Measurements from ENCODE around the gene PKNOX1.

Gene PKNOX1

DNA sequence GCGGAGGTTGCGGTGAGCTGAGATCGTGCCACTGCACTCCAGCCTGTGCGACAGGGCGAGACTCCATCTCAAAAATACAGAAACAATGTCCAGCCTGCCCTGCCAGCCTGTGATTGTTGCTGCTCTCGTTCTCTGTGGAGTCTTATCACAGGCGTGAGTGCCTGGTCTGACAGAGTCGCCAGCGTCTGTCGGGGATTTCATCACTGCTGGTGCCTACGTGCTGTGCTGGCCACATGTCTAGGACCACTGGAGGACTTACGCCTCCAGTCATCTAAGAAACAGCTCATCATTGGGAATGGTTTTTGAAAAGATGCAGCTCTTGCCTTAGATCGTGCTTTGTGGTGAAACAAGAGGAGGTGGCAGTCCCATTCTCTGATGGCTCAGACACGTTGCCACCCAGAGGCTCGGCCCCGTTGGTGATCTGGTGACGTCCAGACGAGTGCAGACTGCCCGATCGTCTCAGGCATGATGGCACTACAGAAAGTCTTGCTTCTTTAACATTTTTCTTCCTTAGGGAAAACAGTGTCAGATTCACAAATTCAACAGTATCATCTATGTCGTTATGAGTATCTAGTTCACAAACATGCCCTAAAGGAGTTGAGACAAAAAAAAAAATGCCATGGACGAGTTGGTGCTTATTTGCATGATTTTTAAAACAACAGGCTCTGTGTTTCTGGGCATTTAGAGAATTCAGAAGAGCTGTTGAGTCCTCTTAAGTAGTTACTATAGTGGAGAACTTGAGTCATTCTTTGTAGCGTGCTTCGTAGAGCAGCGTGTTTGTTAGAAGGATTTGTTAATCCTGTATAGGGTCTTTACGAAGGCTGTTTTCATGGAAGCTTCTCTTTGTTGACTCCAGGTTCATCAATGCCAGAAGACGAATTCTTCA is 53.7 kb downstream of the PKNOX1 start:
- TF ChIP-seq, protein P1, sequence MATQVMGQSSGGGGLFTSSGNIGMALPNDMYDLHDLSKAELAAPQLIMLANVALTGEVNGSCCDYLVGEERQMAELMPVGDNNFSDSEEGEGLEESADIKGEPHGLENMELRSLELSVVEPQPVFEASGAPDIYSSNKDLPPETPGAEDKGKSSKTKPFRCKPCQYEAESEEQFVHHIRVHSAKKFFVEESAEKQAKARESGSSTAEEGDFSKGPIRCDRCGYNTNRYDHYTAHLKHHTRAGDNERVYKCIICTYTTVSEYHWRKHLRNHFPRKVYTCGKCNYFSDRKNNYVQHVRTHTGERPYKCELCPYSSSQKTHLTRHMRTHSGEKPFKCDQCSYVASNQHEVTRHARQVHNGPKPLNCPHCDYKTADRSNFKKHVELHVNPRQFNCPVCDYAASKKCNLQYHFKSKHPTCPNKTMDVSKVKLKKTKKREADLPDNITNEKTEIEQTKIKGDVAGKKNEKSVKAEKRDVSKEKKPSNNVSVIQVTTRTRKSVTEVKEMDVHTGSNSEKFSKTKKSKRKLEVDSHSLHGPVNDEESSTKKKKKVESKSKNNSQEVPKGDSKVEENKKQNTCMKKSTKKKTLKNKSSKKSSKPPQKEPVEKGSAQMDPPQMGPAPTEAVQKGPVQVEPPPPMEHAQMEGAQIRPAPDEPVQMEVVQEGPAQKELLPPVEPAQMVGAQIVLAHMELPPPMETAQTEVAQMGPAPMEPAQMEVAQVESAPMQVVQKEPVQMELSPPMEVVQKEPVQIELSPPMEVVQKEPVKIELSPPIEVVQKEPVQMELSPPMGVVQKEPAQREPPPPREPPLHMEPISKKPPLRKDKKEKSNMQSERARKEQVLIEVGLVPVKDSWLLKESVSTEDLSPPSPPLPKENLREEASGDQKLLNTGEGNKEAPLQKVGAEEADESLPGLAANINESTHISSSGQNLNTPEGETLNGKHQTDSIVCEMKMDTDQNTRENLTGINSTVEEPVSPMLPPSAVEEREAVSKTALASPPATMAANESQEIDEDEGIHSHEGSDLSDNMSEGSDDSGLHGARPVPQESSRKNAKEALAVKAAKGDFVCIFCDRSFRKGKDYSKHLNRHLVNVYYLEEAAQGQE (IDR thresholded peaks at IDR 0.05; ENCODE audit: insufficient read depth in 1 of 2, low read depth in 2 of 2, low read length in 2 of 2), result no peak
- no peak for TF ChIP-seq SIN3A (IDR thresholded peaks at IDR 0.05; ENCODE audit: borderline replicate concordance, insufficient read depth, low read length)
- TF ChIP-seq FOXP2 (optimal IDR thresholded peaks at IDR 0.05; ENCODE audit: borderline replicate concordance, extremely low read depth, extremely low read length, insufficient read depth), result no peak
- no peak for TF ChIP-seq TAF1 (IDR thresholded peaks at IDR 0.05; ENCODE audit: borderline replicate concordance, insufficient read depth, low read length)
- no peak for TF ChIP-seq POLR2AphosphoS5 (IDR thresholded peaks at IDR 0.05; ENCODE audit: low read depth, low read length)

DNA sequence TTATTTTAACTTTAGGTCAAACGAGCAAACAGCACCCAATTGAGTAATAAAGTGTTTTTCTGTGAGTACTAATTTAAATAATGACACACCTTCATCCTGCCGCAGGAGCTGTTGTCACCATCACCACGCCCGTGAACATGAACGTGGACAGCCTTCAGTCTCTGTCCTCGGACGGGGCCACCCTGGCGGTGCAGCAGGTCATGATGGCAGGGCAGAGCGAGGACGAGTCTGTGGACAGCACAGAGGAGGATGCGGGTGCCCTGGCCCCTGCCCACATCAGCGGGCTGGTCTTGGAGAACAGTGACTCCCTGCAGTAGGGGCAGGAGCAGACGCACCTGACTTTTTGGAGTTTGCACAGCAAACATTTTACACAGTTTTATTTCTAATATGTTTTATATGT is 55.4 kb downstream of the PKNOX1 start:
- TF ChIP-seq SIN3A (IDR thresholded peaks at IDR 0.05; ENCODE audit: borderline replicate concordance, insufficient read depth, low read length) (no peak), FOXP2 (optimal IDR thresholded peaks at IDR 0.05; ENCODE audit: borderline replicate concordance, extremely low read depth, extremely low read length, insufficient read depth) (no peak), POLR2AphosphoS5 (IDR thresholded peaks at IDR 0.05; ENCODE audit: low read depth, low read length) (no peak), TAF1 (IDR thresholded peaks at IDR 0.05; ENCODE audit: borderline replicate concordance, insufficient read depth, low read length) (no peak)
- TF ChIP-seq, protein P1 (IDR thresholded peaks at IDR 0.05; ENCODE audit: insufficient read depth in 1 of 2, low read depth in 2 of 2, low read length in 2 of 2), result no peak

DNA sequence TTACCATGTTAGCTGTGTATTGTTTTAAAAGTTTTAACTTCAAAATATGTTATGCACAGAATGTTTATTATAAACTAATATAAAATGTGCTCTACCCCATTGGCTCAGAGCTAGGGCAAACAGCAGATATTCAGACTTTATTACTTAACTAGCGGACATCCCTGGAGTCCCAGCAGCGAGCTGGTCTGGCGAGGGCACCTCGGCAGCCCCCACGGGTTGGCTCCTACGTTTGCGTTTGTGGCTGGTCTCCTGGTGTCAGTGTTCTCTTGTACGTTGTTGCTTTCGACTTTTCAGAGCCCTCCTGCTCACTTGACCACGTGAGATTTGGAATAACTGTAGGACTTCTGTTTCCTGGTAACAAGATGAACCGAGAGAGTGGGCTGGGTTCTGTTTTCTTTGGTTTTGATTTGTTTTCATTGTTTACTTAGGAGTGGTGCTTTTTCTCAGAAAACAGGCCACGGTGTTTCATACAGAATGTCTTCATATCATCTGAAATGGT is 56.8 kb downstream of the PKNOX1 start:
- no peak for TF ChIP-seq SIN3A (IDR thresholded peaks at IDR 0.05; ENCODE audit: borderline replicate concordance, insufficient read depth, low read length)
- TF ChIP-seq, protein P1 (IDR thresholded peaks at IDR 0.05; ENCODE audit: insufficient read depth in 1 of 2, low read depth in 2 of 2, low read length in 2 of 2), result no peak
- TF ChIP-seq POLR2AphosphoS5 (IDR thresholded peaks at IDR 0.05; ENCODE audit: low read depth, low read length), result no peak
- TF ChIP-seq FOXP2 (optimal IDR thresholded peaks at IDR 0.05; ENCODE audit: borderline replicate concordance, extremely low read depth, extremely low read length, insufficient read depth), result no peak
- TF ChIP-seq TAF1 (IDR thresholded peaks at IDR 0.05; ENCODE audit: borderline replicate concordance, insufficient read depth, low read length), result no peak

DNA sequence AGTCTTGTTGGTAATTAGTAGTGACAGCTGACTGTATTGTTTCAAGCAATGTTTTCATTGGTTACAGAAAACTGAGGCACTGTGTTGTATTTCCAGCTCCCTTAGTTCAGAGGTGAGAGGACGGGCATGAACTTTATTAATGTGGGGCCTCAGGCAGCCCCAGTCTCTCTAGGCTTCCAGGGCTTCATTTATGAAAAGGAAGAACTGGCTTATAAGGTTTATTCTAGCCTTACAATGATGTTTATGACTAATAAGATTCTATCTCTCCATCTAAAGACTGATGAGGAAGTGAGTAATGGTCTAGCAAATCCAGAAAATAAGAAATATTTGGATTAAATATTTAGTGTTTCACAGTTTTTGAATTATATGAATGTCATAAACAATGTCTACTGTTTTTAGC is 59.7 kb downstream of the PKNOX1 start:
- TF ChIP-seq POLR2AphosphoS5 (IDR thresholded peaks at IDR 0.05; ENCODE audit: low read depth, low read length), result no peak
- TF ChIP-seq SIN3A (IDR thresholded peaks at IDR 0.05; ENCODE audit: borderline replicate concordance, insufficient read depth, low read length), result no peak
- TF ChIP-seq TAF1 (IDR thresholded peaks at IDR 0.05; ENCODE audit: borderline replicate concordance, insufficient read depth, low read length), result no peak
- TF ChIP-seq, protein P1 (IDR thresholded peaks at IDR 0.05; ENCODE audit: insufficient read depth in 1 of 2, low read depth in 2 of 2, low read length in 2 of 2), result no peak
- TF ChIP-seq FOXP2 (optimal IDR thresholded peaks at IDR 0.05; ENCODE audit: borderline replicate concordance, extremely low read depth, extremely low read length, insufficient read depth), result no peak

Data from PFSK-1 (cell line).